Calu3 (cell line): ENCODE results near the gene CCM2L. TPM values are rescaled to one million over a fixed set of nuclear protein-coding genes. Genes with fewer than 3 reads are reported as not detected.

Experiments
- BruUV-seq: library from RNA; stranded (reverse); fragments of 400-500 nt; replicated peaks from 2 replicates; lab custom pipeline; 2021; lab: Mats Ljungman, UMichigan
- CTCF ChIA-PET: fragments of 300-600 bp; sonication (Branson Sonifier 250); formaldehyde crosslinking; loops from one replicate; lab custom pipeline; 2022; ENCODE audit warnings: antibody characterized with exemption; lab: Charles Lee
- DNase-seq: peaks from one replicate; pipeline ENCODE4 v3.0.0; 2022
- H3K27ac Mint-ChIP-seq: one replicate; pipeline ENCODE4 v1.8.0; 2022; ENCODE audit warnings: mixed read lengths; ENCODE audit not compliant: unreplicated experiment
- H3K27me3 Mint-ChIP-seq: one replicate; pipeline ENCODE4 v1.8.0; 2022; ENCODE audit warnings: mixed read lengths; ENCODE audit not compliant: unreplicated experiment
- H3K36me3 Mint-ChIP-seq: one replicate; pipeline ENCODE4 v1.8.0; 2022; ENCODE audit warnings: mild to moderate bottlenecking, moderate library complexity, mixed read lengths; ENCODE audit not compliant: insufficient read depth, unreplicated experiment
- H3K4me1 Mint-ChIP-seq: one replicate; pipeline ENCODE4 v1.8.0; 2022; ENCODE audit warnings: mild to moderate bottlenecking, low read depth, mixed read lengths; ENCODE audit not compliant: unreplicated experiment
- H3K4me3 Mint-ChIP-seq: one replicate; pipeline ENCODE4 v1.8.0; 2022; ENCODE audit warnings: mild to moderate bottlenecking, low read depth, moderate library complexity, mixed read lengths; ENCODE audit not compliant: unreplicated experiment
- H3K9me3 Mint-ChIP-seq: one replicate; pipeline ENCODE4 v1.8.0; 2022; ENCODE audit warnings: low read depth, mixed read lengths; ENCODE audit not compliant: unreplicated experiment
- intact Hi-C: fragments of 100-400 bp; cut with micrococcal nuclease; formaldehyde crosslinking; loops from one replicate; pipeline ENCODE4 v1.10.0; 2022; ENCODE audit not compliant: unreplicated experiment
- total RNA-seq: library from RNA; stranded (reverse); gene quantifications from 2 replicates; pipeline ENCODE4 v1.2.3, GENCODE V29; 2022
- TF ChIP-seq, protein P1 (sequence below): fragments of 200-600 bp; IDR thresholded peaks from one replicate; pipeline ENCODE4 v1.8.0; 2022; ENCODE audit warnings: antibody characterized with exemption; ENCODE audit not compliant: unreplicated experiment

The CCM2L gene
- total RNA-seq, 1 experiment from 2014 or later, result not detected

- DNase-seq, result no peak
- intact Hi-C loops, result no loop called here
- no TSS peak for BruUV-seq
- Mint-ChIP-seq H3K27me3 (peaks cover 93% of the 10 kb centered on the region), H3K4me3 (no peak overlapping the region), H3K36me3 (no peaks in the 10 kb centered on the region), H3K9me3 (no peaks in the 10 kb centered on the region), H3K4me1 (no peaks in the 10 kb centered on the region), H3K27ac (no peak overlapping the region)
- TF ChIP-seq, protein P1, sequence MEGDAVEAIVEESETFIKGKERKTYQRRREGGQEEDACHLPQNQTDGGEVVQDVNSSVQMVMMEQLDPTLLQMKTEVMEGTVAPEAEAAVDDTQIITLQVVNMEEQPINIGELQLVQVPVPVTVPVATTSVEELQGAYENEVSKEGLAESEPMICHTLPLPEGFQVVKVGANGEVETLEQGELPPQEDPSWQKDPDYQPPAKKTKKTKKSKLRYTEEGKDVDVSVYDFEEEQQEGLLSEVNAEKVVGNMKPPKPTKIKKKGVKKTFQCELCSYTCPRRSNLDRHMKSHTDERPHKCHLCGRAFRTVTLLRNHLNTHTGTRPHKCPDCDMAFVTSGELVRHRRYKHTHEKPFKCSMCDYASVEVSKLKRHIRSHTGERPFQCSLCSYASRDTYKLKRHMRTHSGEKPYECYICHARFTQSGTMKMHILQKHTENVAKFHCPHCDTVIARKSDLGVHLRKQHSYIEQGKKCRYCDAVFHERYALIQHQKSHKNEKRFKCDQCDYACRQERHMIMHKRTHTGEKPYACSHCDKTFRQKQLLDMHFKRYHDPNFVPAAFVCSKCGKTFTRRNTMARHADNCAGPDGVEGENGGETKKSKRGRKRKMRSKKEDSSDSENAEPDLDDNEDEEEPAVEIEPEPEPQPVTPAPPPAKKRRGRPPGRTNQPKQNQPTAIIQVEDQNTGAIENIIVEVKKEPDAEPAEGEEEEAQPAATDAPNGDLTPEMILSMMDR, result no peak
- CTCF ChIA-PET, result no interaction called here
Observed at GRCh38 chr20:32071395-32072167, 61.3 kb downstream of the CCM2L start.

GRCh38 chr20:32072168-32072750 lies 62.0 kb downstream of the CCM2L start:
- TF ChIP-seq, protein P1, result no peak
- H3K4me1 Mint-ChIP-seq, result no peaks in the 10 kb centered on the region
- no peak overlapping the region for H3K4me3 Mint-ChIP-seq
- H3K27me3 Mint-ChIP-seq, result peaks cover 93% of the 10 kb centered on the region
- H3K9me3 Mint-ChIP-seq, result no peaks in the 10 kb centered on the region
- intact Hi-C loops, result no loop called here
- H3K36me3 Mint-ChIP-seq, result no peaks in the 10 kb centered on the region
- DNase-seq, result no peak
- no TSS peak for BruUV-seq
- CTCF ChIA-PET, result interaction anchor here (0.6 kb wide), 2 partner anchors 37 to 68 kb away, joined by 3 to 4 read pairs; no protein-coding TSS in a partner anchor
- no peak overlapping the region for H3K27ac Mint-ChIP-seq

GRCh38 chr20:32075534-32075933 lies 65.3 kb downstream of the CCM2L start:
- no peaks in the 10 kb centered on the region for H3K4me1 Mint-ChIP-seq
- intact Hi-C loops, result no loop called here
- H3K27ac Mint-ChIP-seq, result no peak overlapping the region
- DNase-seq, result no peak
- H3K27me3 Mint-ChIP-seq, result peaks cover 100% of the 10 kb centered on the region
- no peak overlapping the region for H3K4me3 Mint-ChIP-seq
- TF ChIP-seq, protein P1, result no peak
- no peaks in the 10 kb centered on the region for H3K9me3 Mint-ChIP-seq
- H3K36me3 Mint-ChIP-seq, result no peaks in the 10 kb centered on the region
- no TSS peak for BruUV-seq
- CTCF ChIA-PET, result no interaction called here

DNA sequence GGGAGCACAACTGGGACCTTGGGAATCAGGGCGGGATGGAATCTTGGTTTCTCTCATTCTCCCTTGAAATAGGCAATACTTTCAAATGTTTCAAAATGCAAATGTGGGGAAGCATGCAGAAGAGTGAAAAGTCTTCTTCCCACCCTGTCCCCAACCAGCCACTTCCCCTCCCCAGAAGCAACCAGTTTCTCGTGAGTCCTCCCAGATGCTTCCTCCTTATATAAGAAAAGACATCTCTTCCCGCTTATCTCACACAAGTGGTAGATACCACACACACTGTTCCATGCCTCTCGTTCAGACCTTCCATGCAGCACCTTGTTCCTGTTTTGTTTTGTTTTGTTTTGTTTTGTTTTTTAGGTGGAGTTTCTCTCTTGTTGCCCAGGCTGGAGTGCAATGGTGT lies 67.0 kb downstream of the CCM2L start:
- Mint-ChIP-seq H3K27me3 (peaks cover 99% of the 10 kb centered on the region), H3K4me3 (no peak overlapping the region), H3K27ac (no peak overlapping the region), H3K4me1 (no peaks in the 10 kb centered on the region), H3K36me3 (no peaks in the 10 kb centered on the region), H3K9me3 (no peaks in the 10 kb centered on the region)
- DNase-seq, result no peak
- no TSS peak for BruUV-seq
- intact Hi-C loops, result no loop called here
- TF ChIP-seq, protein P1, result no peak
- CTCF ChIA-PET, result no interaction called here
